AG09309 (cell line): ENCODE results near the gene PLEKHO2.
A peak's percentile ranks its signal among the peaks of the same experiment; 100 is the strongest.
"Not testable (repeated sequence)": the region's sequence is repeated elsewhere in the genome, so short reads cannot be mapped to it uniquely, and the experiment has no call there.

Source experiments
- DNase-seq: peaks from one replicate; pipeline ENCODE4 v3.0.0-alpha.2; 2010; ENCODE audit warnings: low read depth
- H3K4me3 ChIP-seq: 2 replicates; pipeline ENCODE4 v1.5.1; 2011; ENCODE audit warnings: mild to moderate bottlenecking, low read depth, low read length, moderate library complexity; ENCODE audit not compliant: control insufficient read depth
- TF ChIP-seq, protein P1 (sequence below): IDR thresholded peaks from 2 replicates; pipeline ENCODE4 v1.5.1; 2011; ENCODE audit warnings: mild to moderate bottlenecking, low read depth, low read length, inconsistent platforms; ENCODE audit not compliant: insufficient read depth, control insufficient read depth; ENCODE audit errors: missing control alignments

Gene PLEKHO2, protein sequence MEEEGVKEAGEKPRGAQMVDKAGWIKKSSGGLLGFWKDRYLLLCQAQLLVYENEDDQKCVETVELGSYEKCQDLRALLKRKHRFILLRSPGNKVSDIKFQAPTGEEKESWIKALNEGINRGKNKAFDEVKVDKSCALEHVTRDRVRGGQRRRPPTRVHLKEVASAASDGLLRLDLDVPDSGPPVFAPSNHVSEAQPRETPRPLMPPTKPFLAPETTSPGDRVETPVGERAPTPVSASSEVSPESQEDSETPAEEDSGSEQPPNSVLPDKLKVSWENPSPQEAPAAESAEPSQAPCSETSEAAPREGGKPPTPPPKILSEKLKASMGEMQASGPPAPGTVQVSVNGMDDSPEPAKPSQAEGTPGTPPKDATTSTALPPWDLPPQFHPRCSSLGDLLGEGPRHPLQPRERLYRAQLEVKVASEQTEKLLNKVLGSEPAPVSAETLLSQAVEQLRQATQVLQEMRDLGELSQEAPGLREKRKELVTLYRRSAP

DNA sequence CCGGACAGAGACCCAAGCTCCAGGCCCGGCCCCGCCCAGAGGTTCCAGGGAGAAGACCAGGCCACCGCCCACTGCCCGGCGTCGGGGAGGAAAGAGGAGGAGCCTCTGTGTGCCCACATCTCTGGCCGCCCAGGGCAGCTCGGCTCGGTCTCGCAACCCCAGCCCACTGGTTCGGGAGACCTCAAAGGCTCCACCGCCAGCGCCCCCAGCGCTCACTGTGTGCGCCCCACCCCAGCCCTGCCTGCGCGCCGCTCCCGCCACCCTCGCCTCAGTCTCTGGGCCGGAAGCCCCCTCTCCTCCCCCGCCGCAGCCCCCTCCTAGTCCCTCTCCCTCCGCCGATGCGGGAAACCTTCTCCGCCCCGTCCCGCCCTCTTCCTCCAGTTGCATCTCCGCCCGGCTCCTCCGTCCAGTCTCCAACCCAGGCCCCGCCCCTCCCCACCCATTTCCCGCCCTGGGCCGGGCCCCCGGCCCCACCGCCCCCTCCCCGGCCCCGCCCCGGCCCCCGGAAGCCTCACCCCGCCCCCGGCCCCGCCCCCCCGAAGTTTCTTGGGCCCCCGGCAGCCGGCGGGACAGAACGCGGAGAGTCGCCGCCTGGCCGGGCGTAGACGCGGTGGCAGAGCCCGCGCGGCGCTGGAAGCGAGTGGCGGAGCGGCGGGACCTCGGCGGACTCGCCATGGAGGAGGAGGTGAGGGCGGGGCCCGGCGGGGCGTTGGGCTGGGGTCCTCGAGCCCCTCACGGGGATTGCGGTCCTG is at the start of gene PLEKHO2:
Gene PLEKHO2 (plus strand): TSS at position 572 of the 752 bp plus-strand sequence. CDS start 102 bp downstream, at position 674.
- DNase-seq, result peak; percentile 69
- peak within 1 kb of the TSS; percentile 89 for H3K4me3 ChIP-seq
- TF ChIP-seq, protein P1, sequence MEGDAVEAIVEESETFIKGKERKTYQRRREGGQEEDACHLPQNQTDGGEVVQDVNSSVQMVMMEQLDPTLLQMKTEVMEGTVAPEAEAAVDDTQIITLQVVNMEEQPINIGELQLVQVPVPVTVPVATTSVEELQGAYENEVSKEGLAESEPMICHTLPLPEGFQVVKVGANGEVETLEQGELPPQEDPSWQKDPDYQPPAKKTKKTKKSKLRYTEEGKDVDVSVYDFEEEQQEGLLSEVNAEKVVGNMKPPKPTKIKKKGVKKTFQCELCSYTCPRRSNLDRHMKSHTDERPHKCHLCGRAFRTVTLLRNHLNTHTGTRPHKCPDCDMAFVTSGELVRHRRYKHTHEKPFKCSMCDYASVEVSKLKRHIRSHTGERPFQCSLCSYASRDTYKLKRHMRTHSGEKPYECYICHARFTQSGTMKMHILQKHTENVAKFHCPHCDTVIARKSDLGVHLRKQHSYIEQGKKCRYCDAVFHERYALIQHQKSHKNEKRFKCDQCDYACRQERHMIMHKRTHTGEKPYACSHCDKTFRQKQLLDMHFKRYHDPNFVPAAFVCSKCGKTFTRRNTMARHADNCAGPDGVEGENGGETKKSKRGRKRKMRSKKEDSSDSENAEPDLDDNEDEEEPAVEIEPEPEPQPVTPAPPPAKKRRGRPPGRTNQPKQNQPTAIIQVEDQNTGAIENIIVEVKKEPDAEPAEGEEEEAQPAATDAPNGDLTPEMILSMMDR, result no peak

DNA sequence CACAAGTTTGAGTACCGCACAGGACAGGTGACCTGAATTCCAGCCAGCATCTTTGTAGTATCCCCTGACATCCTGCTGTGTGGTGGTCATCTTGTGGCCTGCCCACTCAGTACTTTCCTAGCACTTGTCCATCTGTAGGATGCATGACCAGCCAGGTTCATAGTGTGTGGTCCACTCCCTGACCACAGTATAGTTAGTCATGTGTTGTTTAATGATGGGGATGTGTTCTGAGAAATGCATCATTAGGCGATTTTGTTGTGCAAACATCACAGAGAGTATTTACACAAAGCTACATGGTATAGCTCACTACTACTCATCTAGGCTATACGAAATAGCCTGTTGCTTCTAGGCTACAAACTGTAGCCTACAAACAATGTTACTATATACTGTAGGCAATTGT is 49.4 kb upstream of the PLEKHO2 start:
- TF ChIP-seq, protein P1, result no peak
- H3K4me3 ChIP-seq, result no peak overlapping the region
- DNase-seq, result no peak

DNA sequence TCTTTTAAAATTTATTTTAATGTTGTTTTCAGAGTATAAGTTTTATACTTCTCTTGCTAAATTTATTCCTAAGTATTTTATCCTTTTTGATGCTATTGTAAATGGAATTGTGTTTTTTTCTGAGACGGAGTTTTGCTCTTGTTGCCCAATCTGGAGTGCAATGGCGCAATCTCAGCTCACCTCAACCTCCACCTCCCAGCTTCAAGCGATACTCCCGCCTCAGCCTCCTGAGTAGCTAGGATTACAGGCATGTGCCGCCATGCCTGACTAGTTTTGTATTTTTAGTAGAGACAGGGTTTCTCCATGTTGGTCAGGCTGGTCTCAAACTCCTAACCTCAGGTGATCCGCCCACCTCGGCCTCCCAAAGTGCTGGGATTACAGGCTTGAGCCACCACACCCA is 46.4 kb upstream of the PLEKHO2 start:
- DNase-seq, H3K4me3 ChIP-seq: not testable (repeated sequence)

DNA sequence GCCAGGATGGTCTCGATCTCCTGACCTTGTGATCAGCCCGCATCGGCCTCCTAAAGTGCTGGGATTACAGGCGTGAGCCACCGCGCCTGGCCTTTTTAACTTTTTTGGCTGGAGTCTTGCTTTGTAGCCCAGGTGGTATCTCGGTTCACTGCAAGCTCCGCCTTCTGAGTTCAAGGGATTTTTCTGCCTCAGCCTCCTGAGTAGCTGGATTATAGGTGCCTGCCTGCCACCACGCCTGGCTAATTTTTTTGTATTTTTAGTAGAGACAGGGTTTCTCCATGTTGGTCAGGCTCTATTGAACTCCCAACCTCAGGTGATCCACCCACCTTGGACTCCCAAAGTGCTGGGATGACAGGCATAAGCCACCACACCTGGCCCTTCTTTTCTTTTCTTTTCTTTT is 45.8 kb upstream of the PLEKHO2 start:
- DNase-seq, H3K4me3 ChIP-seq: not testable (repeated sequence)

DNA sequence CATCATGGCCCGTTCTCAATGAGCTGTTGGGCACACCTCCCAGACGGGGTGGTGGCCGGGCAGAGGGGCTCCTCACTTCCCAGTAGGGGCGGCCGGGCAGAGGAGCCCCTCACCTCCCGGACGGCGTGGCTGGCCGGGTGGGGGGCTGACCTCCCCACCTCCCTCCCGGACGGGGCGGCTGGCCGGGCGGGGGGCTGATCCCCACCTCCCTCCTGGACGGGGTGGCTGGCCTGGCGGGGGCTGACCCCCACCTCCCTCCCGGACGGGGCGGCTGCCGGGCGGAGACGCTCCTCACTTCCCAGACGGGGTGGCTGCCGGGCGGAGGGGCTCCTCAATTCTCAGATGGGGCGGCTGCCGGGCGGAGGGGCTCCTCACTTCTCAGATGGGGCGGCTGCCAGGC is 42.8 kb upstream of the PLEKHO2 start:
- not testable (repeated sequence) for H3K4me3 ChIP-seq, DNase-seq

DNA sequence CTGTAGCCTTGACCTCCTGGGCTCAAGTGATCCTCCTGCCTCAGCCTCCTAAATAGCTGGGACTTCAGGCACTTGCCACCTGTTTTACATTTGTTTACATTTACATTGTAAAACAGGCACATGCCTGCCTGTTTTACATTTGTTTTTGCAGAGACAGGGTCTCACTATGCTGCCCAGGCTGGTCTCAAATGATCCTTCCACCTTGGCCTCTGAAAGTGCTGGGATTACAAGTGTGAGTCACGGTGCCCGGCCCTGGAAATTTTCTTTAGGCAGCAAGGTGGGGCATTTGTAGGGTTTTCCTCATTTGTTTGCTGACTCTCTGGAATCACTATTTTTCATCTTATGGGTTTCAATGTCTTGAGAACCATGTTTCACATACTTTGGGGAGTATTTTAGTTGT is 41.2 kb upstream of the PLEKHO2 start:
- TF ChIP-seq, protein P1, result no peak
- DNase-seq, result no peak
- H3K4me3 ChIP-seq, result no peak overlapping the region

DNA sequence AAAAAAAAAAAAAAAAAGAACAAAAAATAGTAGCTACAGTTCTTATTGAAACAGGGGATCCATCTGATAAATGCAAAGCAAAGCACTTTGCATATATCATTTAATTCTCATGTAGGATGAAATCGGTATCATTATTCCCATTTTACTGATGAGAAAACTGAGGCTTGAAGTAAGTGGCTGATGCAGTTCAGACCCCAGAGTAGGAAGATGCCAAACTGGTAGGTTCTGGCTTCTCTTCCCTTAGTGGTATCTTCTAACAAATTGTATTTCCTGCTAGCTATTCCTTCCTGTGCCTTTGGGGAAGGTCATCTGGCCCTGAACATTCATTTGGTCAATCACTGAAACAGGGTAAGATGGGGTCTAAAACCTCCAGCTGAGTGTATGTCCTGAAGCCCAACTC is 38.2 kb upstream of the PLEKHO2 start:
- H3K4me3 ChIP-seq, result no peak overlapping the region
- TF ChIP-seq, protein P1, result no peak
- DNase-seq, result no peak

DNA sequence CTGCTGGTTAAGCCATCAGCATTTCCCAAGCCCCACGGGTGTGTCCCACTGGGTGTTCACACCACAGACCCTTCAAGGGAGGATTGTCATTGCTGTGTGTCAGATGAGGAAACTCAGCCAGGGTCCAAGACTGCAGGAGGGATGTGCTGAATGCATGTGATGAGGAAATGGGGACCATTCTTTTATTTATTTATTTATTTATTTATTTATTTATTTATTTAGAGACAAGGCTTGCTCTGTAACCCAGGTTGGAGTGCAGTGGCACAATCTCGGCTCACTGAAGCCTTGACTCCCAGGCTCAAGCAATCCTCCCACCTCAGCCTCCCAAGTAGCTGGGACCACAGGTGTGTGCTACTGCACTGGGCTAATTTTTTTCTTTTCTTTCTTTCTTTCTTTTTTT is 37.1 kb upstream of the PLEKHO2 start:
- DNase-seq, result no peak
- TF ChIP-seq, protein P1, result no peak
- no peak overlapping the region for H3K4me3 ChIP-seq
